ENCODE data around the gene PGM1.

PGM1 gene

DNA sequence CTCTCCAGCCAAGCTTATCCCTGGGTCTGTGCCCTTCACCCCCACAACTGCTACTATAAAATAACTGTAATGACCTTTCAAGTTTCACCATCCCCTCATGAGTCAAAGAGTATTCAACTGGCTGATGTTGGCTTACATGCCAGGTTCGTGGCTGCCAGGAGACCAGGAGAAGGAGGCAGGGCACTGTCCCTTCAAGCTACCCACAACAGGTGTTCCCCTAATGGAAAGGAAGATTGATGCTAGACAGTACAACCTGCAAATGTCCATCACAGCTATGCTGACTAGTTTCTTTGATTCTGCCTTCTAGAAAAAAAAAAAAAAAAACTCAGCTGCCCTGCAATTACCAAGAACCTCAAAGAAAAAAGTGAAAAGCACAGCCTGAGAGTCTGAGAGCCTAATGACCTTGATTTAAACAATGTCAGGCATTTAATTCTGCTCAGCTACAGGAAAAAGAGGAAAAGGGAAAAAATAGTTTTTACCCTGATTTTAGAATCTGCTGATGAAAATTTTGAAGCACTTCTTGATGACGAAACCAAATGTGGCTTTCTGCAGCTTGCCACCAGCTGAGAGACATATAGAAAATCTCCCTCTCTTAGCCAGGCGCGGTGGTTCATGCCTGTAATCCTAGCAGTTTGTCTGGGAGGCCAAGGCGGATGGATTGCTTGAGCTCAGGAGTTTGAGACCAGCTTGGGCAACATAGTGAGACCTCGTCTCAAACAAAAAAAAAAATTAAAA, 97.9 kb downstream of the PGM1 start:
- in situ Hi-C loops (cut with MboI; ENCODE audit: low sequenced_read_pairs), result no loop called here

DNA sequence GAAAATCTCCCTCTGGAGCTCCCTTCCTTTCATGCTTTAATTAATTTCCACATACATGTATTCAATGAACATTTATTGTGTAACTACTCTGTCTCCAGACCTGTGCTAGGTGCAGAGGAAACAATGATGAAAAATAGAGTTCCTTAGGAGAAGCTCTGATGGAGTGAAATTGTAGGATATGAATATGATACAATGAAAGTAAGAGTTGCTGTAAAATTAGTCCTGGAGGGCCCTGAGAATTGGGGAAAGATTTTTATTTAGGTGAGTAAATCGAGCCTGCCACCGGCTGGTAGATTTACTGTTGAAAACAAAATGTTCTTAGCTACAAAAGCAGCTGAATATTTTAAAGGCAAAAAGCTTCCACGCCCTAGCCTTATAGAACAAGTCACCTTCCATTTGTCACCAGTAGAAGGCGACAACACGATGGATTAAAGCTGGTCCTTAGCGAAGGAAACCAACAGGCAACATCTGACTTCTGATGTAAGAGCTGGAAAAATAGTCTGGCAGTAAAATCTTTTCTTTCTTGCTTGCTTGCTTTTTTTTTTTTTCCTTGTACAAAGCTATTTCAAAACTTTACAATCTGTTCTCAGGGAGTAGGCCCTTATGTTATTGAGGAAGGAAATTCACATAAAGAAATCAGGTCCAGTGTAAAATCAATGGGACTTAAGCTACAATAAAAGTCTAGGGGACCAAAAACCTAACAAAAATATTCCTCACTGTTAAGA, 98.7 kb downstream of the PGM1 start:
- in situ Hi-C loops (cut with MboI; ENCODE audit: low sequenced_read_pairs), result no loop called here

- in situ Hi-C loops (cut with MboI; ENCODE audit: low sequenced_read_pairs), result no loop called here
These were observed 100.8 kb downstream of the PGM1 start for GRCh38 chr1:63693944-63694571.

GRCh38 chr1:63698001-63698838, 105.0 kb downstream of the PGM1 start:
- in situ Hi-C loops (cut with MboI; ENCODE audit: low sequenced_read_pairs), result no loop called here

GRCh38 chr1:63701187-63701586, 108.0 kb downstream of the PGM1 start:
- in situ Hi-C loops (cut with MboI; ENCODE audit: low sequenced_read_pairs), result no loop called here

- in situ Hi-C loops (cut with MboI; ENCODE audit: low sequenced_read_pairs), result no loop called here
These were observed 110.5 kb downstream of the PGM1 start for GRCh38 chr1:63703701-63704107.

DNA sequence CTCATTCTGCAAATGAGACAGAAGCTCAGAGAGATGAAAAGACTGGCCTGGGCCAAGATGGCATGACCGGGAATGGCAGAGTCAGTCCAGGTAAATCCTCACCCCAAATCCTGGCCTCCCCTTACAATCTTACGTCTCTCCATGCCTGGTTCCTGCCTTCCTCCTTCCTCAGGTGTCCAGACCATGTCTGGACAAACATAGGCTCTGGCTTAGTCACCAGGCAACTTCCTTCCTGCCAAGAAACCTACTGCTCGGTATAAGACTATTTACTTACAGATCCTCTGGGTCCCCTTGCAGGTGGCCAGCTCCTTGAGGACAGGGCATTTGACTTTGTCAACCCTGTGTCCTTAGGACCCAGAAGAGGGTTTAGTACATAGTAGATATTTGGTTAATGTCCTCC, 111.2 kb downstream of the PGM1 start:
- in situ Hi-C loops (cut with MboI; ENCODE audit: low sequenced_read_pairs), result no loop called here

DNA sequence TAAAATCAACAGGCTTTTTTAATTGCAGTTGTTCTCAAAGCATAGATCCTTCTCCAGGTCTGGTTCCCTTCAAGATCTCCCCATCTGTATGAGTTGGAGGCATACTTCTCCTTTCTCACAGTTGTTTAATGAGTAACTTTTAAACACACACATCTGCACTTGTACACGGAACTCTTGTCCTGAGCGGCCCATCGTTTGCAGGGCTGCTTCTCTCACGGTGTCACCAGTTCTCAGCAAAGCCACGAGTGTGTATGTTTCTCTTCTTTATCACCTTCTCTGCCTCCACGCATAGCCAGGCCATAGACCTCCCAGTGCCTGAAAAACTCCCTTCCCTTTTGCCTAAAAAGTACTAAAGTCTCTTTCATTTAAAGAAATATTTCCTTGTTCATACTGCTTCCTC, 111.9 kb downstream of the PGM1 start:
- in situ Hi-C loops (cut with MboI; ENCODE audit: low sequenced_read_pairs), result no loop called here

DNA sequence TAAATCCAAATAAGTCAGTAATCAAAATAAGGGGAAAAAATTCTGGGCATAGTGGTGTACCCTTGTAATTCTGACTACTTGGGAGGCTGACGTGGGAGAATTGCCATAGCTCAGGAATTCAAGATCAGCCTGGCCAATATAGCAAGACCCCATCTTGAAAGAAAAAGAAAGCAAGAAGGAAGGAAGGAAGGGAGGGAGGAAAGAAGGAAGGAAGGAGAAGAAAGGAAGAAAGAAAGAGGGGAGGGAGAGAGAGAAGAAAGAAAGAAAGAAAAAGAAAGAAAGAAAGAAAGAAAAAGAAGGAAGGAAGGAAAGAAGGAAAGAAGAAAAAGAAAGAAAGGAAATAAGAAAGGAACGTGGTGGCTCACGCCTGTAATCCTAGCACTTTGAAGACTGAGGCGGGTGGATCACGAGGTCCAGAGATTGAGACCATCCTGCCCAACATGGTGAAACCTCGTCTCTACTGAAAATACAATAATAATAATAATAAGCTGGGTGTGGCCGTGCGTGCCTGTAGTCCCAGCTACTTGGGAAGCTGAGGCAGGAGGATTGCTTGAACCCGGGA, 116.1 kb downstream of the PGM1 start:
- in situ Hi-C loops (cut with MboI; ENCODE audit: low sequenced_read_pairs), result no loop called here

Measured in HL-60/S4 treated with phorbol 12-myristate 13-acetate at 8.2 ng/mL for 4 days and 3 days (cell line).